ENCODE data around the gene SLC22A31. TPM values are rescaled to one million over a fixed set of nuclear protein-coding genes. Genes with fewer than 3 reads are reported as not detected.

The SLC22A31 gene
- total and polyA plus RNA-seq, 2 donors (not counting 3 experiments of a cell fraction or from before 2014, with no cell fraction given): 1.0 TPM; not detected in 1

DNA sequence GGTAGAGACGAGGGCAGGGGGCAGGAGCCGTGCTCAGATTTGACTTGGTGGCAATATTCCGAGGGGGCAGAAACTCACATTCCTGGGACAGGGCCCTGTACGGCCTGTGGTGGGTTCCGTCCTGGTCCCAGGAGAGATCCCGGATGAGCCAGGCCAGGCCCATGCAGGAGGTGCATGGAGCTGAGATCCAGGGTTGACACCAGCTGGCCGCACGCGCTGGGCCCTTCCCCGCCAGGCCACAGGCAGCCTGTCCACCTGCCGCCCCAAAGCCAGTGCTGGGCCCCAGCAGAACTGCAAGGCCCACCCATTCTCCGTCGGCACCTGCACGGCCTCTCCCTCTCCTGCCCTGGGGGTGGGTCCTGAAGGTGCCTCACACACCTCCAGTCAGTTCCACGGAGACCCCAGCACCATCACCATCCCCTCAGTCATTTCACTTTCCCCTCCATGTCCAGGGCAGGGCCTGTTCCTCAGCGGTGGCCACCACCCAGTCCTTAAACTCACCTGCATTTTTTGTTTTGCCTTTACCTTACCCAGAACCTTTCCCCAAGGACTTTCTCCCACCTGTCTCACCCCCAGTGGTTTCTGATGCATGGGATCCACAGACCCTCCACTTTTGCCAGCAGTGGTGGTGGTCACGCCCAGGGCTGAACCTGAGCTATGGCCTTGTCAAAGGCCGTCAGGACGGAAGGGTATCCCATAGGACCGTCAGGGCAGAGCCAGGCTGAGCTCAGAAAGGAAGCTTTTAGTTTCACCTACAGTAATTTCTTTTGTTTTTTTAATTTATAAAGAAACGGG, 53.9 kb downstream of the SLC22A31 start:
- ChIA-PET POLR2A (no interaction called here), CTCF (no interaction called here)
- H3K27me3 ChIP-seq (ENCODE audit: control insufficient read depth in 2 of 2, insufficient read depth in 2 of 2, low read length in 2 of 2): no peaks in the 10 kb centered on the region
- H3K4me3 ChIP-seq (replicated peaks in 1 of 3; ENCODE audit: insufficient read depth in 1 of 3, low read depth in 1 of 3, low read length in 3 of 3): no peak overlapping the region
- H3K9me1 ChIP-seq (replicated peaks; ENCODE audit: control insufficient read depth, extremely low read depth, insufficient read depth, low read length): no peaks in the 10 kb centered on the region
- intact Hi-C loops (cut with micrococcal nuclease) (no loop called here), dilution Hi-C loops (cut with MboI; ENCODE audit: extremely low pct_ligation_motif_present, low sequenced_read_pairs) (loop anchor here (25.0 kb wide), 1 partner anchor 184 kb away; no protein-coding TSS in a partner anchor)
- no TSS peak for BruUV-seq (replicated peaks)
- H3K27ac ChIP-seq (ENCODE audit: insufficient read depth, low read depth, low read length): no peak overlapping the region
- FAIRE-seq (no peak), DNase-seq (ENCODE audit: low read depth, low spot score) (no peak)
- no peaks in the 10 kb centered on the region for H3K9me3 ChIP-seq (replicated peaks; ENCODE audit: control insufficient read depth, insufficient read depth, low read length)
- no peak overlapping the region for H3K4me2 ChIP-seq (ENCODE audit: insufficient read depth, low read length)
- peaks cover 0 to 11% of the 10 kb centered on the region in 2 experiments for H3K36me3 ChIP-seq (ENCODE audit: control insufficient read depth in 2 of 2, extremely low read depth in 1 of 2, insufficient read depth in 2 of 2, low read length in 2 of 2)
- H3K4me1 ChIP-seq (ENCODE audit: control insufficient read depth, extremely low read depth, insufficient read depth, low read length): no peaks in the 10 kb centered on the region
- no peaks in the 10 kb centered on the region for H4K20me1 ChIP-seq (replicated peaks; ENCODE audit: control insufficient read depth, extremely low read depth, insufficient read depth, low read length)
- H3K79me2 ChIP-seq (ENCODE audit: control insufficient read depth, insufficient read depth, low read length): no peaks in the 10 kb centered on the region
- no peak overlapping the region for H3K9ac ChIP-seq (replicated peaks; ENCODE audit: extremely low read depth, insufficient read depth, low read length)
- TF ChIP-seq FOS (IDR thresholded peaks at IDR 0.05; ENCODE audit: borderline replicate concordance, insufficient read depth, low read length) (no peak), GATA2 (IDR thresholded peaks at IDR 0.05; ENCODE audit: insufficient read depth, insufficient read length, low read depth, low read length) (no peak), EZH2 (IDR thresholded peaks at IDR 0.05; ENCODE audit: borderline replicate concordance, low read depth, low read length, severe bottlenecking) (no peak), JUN (IDR thresholded peaks at IDR 0.05; ENCODE audit: borderline replicate concordance, insufficient read depth, insufficient read length, low read depth) (no peak), POLR2A (IDR thresholded peaks at IDR 0.05; ENCODE audit: low read depth, low read length) (no peak), POLR2AphosphoS5 (IDR thresholded peaks at IDR 0.05; ENCODE audit: insufficient read depth, low read depth, low read length) (no peak), MYC (IDR thresholded peaks at IDR 0.05; ENCODE audit: low read depth, low read length) (no peak)
- TF ChIP-seq, protein P1, sequence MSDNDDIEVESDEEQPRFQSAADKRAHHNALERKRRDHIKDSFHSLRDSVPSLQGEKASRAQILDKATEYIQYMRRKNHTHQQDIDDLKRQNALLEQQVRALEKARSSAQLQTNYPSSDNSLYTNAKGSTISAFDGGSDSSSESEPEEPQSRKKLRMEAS (IDR thresholded peaks at IDR 0.05; ENCODE audit: insufficient read depth, insufficient read length): no peak
- TF ChIP-seq, protein P2, sequence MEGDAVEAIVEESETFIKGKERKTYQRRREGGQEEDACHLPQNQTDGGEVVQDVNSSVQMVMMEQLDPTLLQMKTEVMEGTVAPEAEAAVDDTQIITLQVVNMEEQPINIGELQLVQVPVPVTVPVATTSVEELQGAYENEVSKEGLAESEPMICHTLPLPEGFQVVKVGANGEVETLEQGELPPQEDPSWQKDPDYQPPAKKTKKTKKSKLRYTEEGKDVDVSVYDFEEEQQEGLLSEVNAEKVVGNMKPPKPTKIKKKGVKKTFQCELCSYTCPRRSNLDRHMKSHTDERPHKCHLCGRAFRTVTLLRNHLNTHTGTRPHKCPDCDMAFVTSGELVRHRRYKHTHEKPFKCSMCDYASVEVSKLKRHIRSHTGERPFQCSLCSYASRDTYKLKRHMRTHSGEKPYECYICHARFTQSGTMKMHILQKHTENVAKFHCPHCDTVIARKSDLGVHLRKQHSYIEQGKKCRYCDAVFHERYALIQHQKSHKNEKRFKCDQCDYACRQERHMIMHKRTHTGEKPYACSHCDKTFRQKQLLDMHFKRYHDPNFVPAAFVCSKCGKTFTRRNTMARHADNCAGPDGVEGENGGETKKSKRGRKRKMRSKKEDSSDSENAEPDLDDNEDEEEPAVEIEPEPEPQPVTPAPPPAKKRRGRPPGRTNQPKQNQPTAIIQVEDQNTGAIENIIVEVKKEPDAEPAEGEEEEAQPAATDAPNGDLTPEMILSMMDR (IDR thresholded peaks at IDR 0.05; ENCODE audit: extremely low read depth in 1 of 2, insufficient read depth in 1 of 2, low read depth in 1 of 2, low read length in 2 of 2): no peak
- H2AFZ ChIP-seq (ENCODE audit: low read depth, low read length): no peak overlapping the region

Other genes starting within 250 kb of the SLC22A31 start
- gene CBFA2T3, start 223.3 kb downstream of the SLC22A31 start, total RNA-seq: not detected in 2 replicates
- gene CBFA2T3, start 223.3 kb downstream of the SLC22A31 start, polyA plus RNA-seq: not detected in 2 replicates
- 32.7 and 33.2 TPM in 2 replicates for gene ACSF3, start 106.7 kb downstream of the SLC22A31 start, total RNA-seq
- 18.6 and 22.0 TPM in 2 replicates for gene ACSF3, start 106.7 kb downstream of the SLC22A31 start, polyA plus RNA-seq
- not detected in 2 replicates for gene CDH15, start 28.8 kb downstream of the SLC22A31 start, total RNA-seq
- gene CDH15, start 28.8 kb downstream of the SLC22A31 start, polyA plus RNA-seq: 0.44 and 0.54 TPM in 2 replicates
- gene ZNF778, start 17.2 kb upstream of the SLC22A31 start, total RNA-seq: 7.1 and 10.9 TPM in 2 replicates
- 3.8 and 4.8 TPM in 2 replicates for gene ZNF778, start 17.2 kb upstream of the SLC22A31 start, polyA plus RNA-seq

Data from endothelial cell of umbilical vein (primary cell).